ENCODE measurements around the gene KCNH1. TPM values are rescaled to one million over a fixed set of nuclear protein-coding genes. Genes with fewer than 3 reads are reported as not detected.
"Not testable (repeated sequence)": the region's sequence is repeated elsewhere in the genome, so short reads cannot be mapped to it uniquely, and the experiment has no call there.

Gene KCNH1
- total and polyA plus RNA-seq, 4 donors, result not detected

DNA sequence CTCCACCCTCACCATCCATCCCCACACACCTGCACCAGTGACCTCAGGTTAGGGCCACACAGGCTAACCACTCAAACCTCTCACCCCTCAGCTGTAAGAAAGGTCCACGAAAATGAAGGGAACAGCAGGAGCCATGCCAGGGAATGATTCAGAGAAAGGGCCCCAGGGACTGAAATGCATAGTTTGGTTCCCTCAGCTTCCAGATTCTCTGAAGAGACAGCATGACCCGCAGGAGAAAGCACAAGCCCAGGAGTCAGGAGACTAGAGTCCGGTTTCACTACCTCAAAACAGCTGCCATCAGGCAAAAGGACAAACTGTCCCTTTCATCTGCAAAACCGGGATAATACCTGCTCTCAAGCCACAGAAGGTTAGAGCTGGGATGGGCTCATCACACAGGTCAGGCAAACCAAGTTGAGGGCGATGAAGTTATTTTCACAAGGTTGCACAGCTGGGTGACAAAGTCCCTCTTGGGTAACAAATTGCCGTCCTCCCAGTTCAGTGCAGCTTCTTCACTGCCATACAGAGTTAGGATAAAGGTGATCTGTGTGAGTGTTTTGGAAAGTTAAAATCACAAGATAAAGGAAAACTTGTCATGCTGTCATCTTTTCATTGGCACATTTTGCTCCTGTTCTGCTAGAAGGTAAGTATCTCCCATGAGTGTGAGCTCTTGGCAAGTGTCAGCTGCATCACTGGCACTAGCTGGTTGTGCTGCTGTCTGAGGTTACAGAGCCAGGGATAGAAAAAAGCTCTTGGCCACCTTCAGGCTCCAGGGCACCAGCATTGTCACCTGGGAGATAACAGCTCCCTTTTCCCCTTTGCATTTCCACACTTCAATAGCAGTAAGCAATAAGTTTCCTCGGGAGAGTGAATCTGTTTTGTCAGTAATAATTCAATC lies 120.4 kb downstream of the KCNH1 start:
- Histone ChIP-seq H3K27ac (ENCODE audit: low read depth in 1 of 2, low read length in 2 of 2) (no peak overlapping the region), H3K36me3 (ENCODE audit: control insufficient read depth in 4 of 4, insufficient read depth in 3 of 4, low read depth in 1 of 4, low read length in 3 of 4) (no peaks in the 10 kb centered on the region), H3K4me3 (ENCODE audit: low read depth in 1 of 3, low read length in 3 of 3) (no peak overlapping the region), H3K27me3 (ENCODE audit: control insufficient read depth in 4 of 4, insufficient read depth in 4 of 4, low read length in 3 of 4) (no peaks in the 10 kb centered on the region), H3K4me1 (ENCODE audit: control insufficient read depth in 4 of 4, insufficient read depth in 4 of 4, low read length in 3 of 4) (no peaks in the 10 kb centered on the region), H3K9ac (ENCODE audit: low read depth in 1 of 2, low read length in 2 of 2) (no peak overlapping the region), H3K9me3 (ENCODE audit: control insufficient read depth in 4 of 4, low read length in 3 of 4) (no peaks in the 10 kb centered on the region)
- no peak for DNase-seq (ENCODE audit: low spot score)
- 49% methylated on average over 7 of the region's 7 CpGs for WGBS
- peak; percentile 19 to 29 for TF ChIP-seq HNF4A (conservative IDR thresholded peaks at IDR 0.05)
- TF ChIP-seq ZBTB33 (IDR thresholded peaks at IDR 0.05), result no peak

DNA sequence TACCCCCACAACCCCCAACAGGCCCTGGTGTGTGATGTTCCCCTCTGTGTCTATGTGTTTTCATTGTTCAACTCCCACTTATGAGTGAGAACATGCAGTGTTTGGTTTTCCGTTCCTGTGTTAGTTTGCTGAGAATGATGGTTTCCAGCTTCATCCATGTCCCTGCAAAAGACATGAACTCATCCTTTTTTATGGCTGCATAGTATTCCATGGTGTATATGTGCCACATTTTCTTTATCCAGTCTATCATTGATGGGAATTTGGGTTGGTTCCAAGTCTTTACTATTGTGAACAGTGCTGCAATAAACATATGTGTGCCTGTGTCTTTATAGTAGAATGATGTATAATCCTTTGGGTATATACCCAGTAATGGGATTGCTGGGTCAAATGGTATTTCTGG lies 122.8 kb downstream of the KCNH1 start:
- not testable (repeated sequence) for H3K36me3 ChIP-seq (ENCODE audit: control insufficient read depth in 4 of 4, insufficient read depth in 3 of 4, low read depth in 1 of 4, low read length in 3 of 4); H3K27ac ChIP-seq (ENCODE audit: low read depth in 1 of 2, low read length in 2 of 2); H3K9ac ChIP-seq (ENCODE audit: low read depth in 1 of 2, low read length in 2 of 2); H3K9me3 ChIP-seq (ENCODE audit: control insufficient read depth in 4 of 4, low read length in 3 of 4); H3K4me3 ChIP-seq (ENCODE audit: low read depth in 1 of 3, low read length in 3 of 3); H3K4me1 ChIP-seq (ENCODE audit: control insufficient read depth in 4 of 4, insufficient read depth in 4 of 4, low read length in 3 of 4); H3K27me3 ChIP-seq (ENCODE audit: control insufficient read depth in 4 of 4, insufficient read depth in 4 of 4, low read length in 3 of 4); DNase-seq (ENCODE audit: low spot score)
- WGBS, result 89% methylated on average over 1 of the region's 1 CpG

DNA sequence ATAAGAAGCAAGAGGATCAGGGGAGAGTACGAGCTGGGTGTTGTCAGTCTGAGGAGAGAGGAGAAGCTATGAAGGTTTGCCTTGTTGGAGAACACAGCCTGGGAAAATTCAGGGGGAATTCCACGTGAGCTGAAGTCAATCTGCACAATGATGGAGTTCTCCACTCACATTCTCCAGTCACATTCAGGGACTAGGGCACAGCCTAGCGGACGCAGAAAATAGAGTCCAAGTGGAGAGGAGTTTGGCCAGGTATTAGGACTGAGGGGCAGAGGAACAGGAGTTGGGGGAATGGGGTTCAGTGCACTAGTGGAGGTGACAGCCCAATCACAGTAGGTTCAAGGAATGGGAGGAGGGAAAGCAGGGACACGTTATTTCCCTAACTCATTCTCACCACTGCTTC lies 124.0 kb downstream of the KCNH1 start:
- no peak overlapping the region for H3K27ac ChIP-seq (ENCODE audit: low read depth in 1 of 2, low read length in 2 of 2)
- no peak for DNase-seq (ENCODE audit: low spot score)
- H3K4me1 ChIP-seq (ENCODE audit: control insufficient read depth in 4 of 4, insufficient read depth in 4 of 4, low read length in 3 of 4), result no peaks in the 10 kb centered on the region
- H3K27me3 ChIP-seq (ENCODE audit: control insufficient read depth in 4 of 4, insufficient read depth in 4 of 4, low read length in 3 of 4), result peaks cover 0 to 2% (median 0%) of the 10 kb centered on the region in 4 donors
- no peak overlapping the region for H3K4me3 ChIP-seq (ENCODE audit: low read depth in 1 of 3, low read length in 3 of 3)
- H3K36me3 ChIP-seq (ENCODE audit: control insufficient read depth in 4 of 4, insufficient read depth in 3 of 4, low read depth in 1 of 4, low read length in 3 of 4), result no peaks in the 10 kb centered on the region
- TF ChIP-seq, protein P1, sequence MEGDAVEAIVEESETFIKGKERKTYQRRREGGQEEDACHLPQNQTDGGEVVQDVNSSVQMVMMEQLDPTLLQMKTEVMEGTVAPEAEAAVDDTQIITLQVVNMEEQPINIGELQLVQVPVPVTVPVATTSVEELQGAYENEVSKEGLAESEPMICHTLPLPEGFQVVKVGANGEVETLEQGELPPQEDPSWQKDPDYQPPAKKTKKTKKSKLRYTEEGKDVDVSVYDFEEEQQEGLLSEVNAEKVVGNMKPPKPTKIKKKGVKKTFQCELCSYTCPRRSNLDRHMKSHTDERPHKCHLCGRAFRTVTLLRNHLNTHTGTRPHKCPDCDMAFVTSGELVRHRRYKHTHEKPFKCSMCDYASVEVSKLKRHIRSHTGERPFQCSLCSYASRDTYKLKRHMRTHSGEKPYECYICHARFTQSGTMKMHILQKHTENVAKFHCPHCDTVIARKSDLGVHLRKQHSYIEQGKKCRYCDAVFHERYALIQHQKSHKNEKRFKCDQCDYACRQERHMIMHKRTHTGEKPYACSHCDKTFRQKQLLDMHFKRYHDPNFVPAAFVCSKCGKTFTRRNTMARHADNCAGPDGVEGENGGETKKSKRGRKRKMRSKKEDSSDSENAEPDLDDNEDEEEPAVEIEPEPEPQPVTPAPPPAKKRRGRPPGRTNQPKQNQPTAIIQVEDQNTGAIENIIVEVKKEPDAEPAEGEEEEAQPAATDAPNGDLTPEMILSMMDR (IDR thresholded peaks at IDR 0.05; ENCODE audit: low read depth, low read length, missing input control), result no peak
- TF ChIP-seq NR2F2 (IDR thresholded peaks at IDR 0.05) (no peak), SP1 (IDR thresholded peaks at IDR 0.05) (no peak), ZBTB33 (IDR thresholded peaks at IDR 0.05) (no peak), RXRA (IDR thresholded peaks at IDR 0.05) (no peak), HNF4G (IDR thresholded peaks at IDR 0.05) (no peak), EGR1 (IDR thresholded peaks at IDR 0.05; ENCODE audit: low read depth in 2 of 2) (no peak), RAD21 (IDR thresholded peaks at IDR 0.05) (no peak), FOXA1 (IDR thresholded peaks at IDR 0.05) (no peak), FOXA2 (IDR thresholded peaks at IDR 0.05) (no peak), TAF1 (conservative IDR thresholded peaks at IDR 0.05) (no peak), ATF3 (IDR thresholded peaks at IDR 0.05) (no peak), HNF4A (conservative IDR thresholded peaks at IDR 0.05) (no peak), YY1 (IDR thresholded peaks at IDR 0.05) (no peak), GABPA (IDR thresholded peaks at IDR 0.05 in 1 of 2, conservative IDR thresholded peaks at IDR 0.05 in 1 of 2) (no peak), JUND (IDR thresholded peaks at IDR 0.05) (no peak), MAX (IDR thresholded peaks at IDR 0.05) (no peak)
- TF ChIP-seq, protein P2, sequence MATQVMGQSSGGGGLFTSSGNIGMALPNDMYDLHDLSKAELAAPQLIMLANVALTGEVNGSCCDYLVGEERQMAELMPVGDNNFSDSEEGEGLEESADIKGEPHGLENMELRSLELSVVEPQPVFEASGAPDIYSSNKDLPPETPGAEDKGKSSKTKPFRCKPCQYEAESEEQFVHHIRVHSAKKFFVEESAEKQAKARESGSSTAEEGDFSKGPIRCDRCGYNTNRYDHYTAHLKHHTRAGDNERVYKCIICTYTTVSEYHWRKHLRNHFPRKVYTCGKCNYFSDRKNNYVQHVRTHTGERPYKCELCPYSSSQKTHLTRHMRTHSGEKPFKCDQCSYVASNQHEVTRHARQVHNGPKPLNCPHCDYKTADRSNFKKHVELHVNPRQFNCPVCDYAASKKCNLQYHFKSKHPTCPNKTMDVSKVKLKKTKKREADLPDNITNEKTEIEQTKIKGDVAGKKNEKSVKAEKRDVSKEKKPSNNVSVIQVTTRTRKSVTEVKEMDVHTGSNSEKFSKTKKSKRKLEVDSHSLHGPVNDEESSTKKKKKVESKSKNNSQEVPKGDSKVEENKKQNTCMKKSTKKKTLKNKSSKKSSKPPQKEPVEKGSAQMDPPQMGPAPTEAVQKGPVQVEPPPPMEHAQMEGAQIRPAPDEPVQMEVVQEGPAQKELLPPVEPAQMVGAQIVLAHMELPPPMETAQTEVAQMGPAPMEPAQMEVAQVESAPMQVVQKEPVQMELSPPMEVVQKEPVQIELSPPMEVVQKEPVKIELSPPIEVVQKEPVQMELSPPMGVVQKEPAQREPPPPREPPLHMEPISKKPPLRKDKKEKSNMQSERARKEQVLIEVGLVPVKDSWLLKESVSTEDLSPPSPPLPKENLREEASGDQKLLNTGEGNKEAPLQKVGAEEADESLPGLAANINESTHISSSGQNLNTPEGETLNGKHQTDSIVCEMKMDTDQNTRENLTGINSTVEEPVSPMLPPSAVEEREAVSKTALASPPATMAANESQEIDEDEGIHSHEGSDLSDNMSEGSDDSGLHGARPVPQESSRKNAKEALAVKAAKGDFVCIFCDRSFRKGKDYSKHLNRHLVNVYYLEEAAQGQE (IDR thresholded peaks at IDR 0.05), result no peak
- no peak overlapping the region for H3K9ac ChIP-seq (ENCODE audit: low read depth in 1 of 2, low read length in 2 of 2)
- WGBS, result 60% methylated on average over 5 of the region's 5 CpGs
- no peaks in the 10 kb centered on the region for H3K9me3 ChIP-seq (ENCODE audit: control insufficient read depth in 4 of 4, low read length in 3 of 4)
